Measurements from ENCODE around the gene GATAD2B. TPM values are rescaled to one million over a fixed set of nuclear protein-coding genes. Genes with fewer than 3 reads are reported as not detected.
"Not testable (repeated sequence)": the region's sequence is repeated elsewhere in the genome, so short reads cannot be mapped to it uniquely, and the experiment has no call there.

Gene GATAD2B
- total RNA-seq, 1 experiment from 2014 or later = 5.0 TPM

GRCh38 chr1:153775458-153776327 lies 147.1 kb downstream of the GATAD2B start:
- peak; percentile 62 for DNase-seq (ENCODE audit: low spot score)
- in situ Hi-C loops (cut with HindIII; ENCODE audit: low sequenced_read_pairs) = no loop called here

- peak; percentile 71 for DNase-seq (ENCODE audit: low spot score)
- in situ Hi-C loops (cut with HindIII; ENCODE audit: low sequenced_read_pairs) = no loop called here
Measured at GRCh38 chr1:153774780-153775457, 147.9 kb downstream of the GATAD2B start, which contains the start of gene SLC27A3. TSS of gene SLC27A3 (plus strand) at chr1:153775407. CDS start at chr1:153775498, 91 bp downstream.

- in situ Hi-C loops (cut with HindIII; ENCODE audit: low sequenced_read_pairs) = no loop called here
- DNase-seq (ENCODE audit: low spot score) = no peak
Measured at GRCh38 chr1:153774026-153774595, 148.7 kb downstream of the GATAD2B start.

- no peak for DNase-seq (ENCODE audit: low spot score)
- in situ Hi-C loops (cut with HindIII; ENCODE audit: low sequenced_read_pairs) = no loop called here
Measured at GRCh38 chr1:153773096-153773921, 149.5 kb downstream of the GATAD2B start.

- no peak for DNase-seq (ENCODE audit: low spot score)
- in situ Hi-C loops (cut with HindIII; ENCODE audit: low sequenced_read_pairs) = no loop called here
Measured at GRCh38 chr1:153771841-153772593, 150.8 kb downstream of the GATAD2B start.

GRCh38 chr1:153771261-153771660 lies 151.5 kb downstream of the GATAD2B start:
- in situ Hi-C loops (cut with HindIII; ENCODE audit: low sequenced_read_pairs) = no loop called here
- DNase-seq (ENCODE audit: low spot score) = no peak

GRCh38 chr1:153770797-153771196 lies 152.0 kb downstream of the GATAD2B start:
- in situ Hi-C loops (cut with HindIII; ENCODE audit: low sequenced_read_pairs) = no loop called here
- no peak for DNase-seq (ENCODE audit: low spot score)

GRCh38 chr1:153769221-153769620 lies 153.6 kb downstream of the GATAD2B start:
- no peak for DNase-seq (ENCODE audit: low spot score)
- in situ Hi-C loops (cut with HindIII; ENCODE audit: low sequenced_read_pairs) = no loop called here

GRCh38 chr1:153768316-153769181 lies 154.2 kb downstream of the GATAD2B start:
- in situ Hi-C loops (cut with HindIII; ENCODE audit: low sequenced_read_pairs) = no loop called here
- no peak for DNase-seq (ENCODE audit: low spot score)

- in situ Hi-C loops (cut with HindIII; ENCODE audit: low sequenced_read_pairs) = no loop called here
- DNase-seq (ENCODE audit: low spot score) = no peak
Measured at GRCh38 chr1:153767519-153767918, 155.3 kb downstream of the GATAD2B start.

- DNase-seq (ENCODE audit: low spot score); in situ Hi-C loops (cut with HindIII; ENCODE audit: low sequenced_read_pairs): not testable (repeated sequence)
Measured at GRCh38 chr1:153766663-153767062, 156.1 kb downstream of the GATAD2B start.

GRCh38 chr1:153764310-153764709 lies 158.5 kb downstream of the GATAD2B start:
- in situ Hi-C loops (cut with HindIII; ENCODE audit: low sequenced_read_pairs) = no loop called here
- DNase-seq (ENCODE audit: low spot score) = no peak

GRCh38 chr1:153763365-153764225 lies 159.2 kb downstream of the GATAD2B start:
- no peak for DNase-seq (ENCODE audit: low spot score)
- in situ Hi-C loops (cut with HindIII; ENCODE audit: low sequenced_read_pairs) = no loop called here

- no peak for DNase-seq (ENCODE audit: low spot score)
- in situ Hi-C loops (cut with HindIII; ENCODE audit: low sequenced_read_pairs) = no loop called here
Measured at GRCh38 chr1:153760440-153760839, 162.3 kb downstream of the GATAD2B start.

Measured in G401 (cell line).